T follicular helper cell (primary cell): ENCODE results near the gene FADS6.
"Not testable (repeated sequence)": the region's sequence is repeated elsewhere in the genome, so short reads cannot be mapped to it uniquely, and the experiment has no call there.

Source experiments
- DNase-seq: peaks from one replicate; pipeline ENCODE4 v3.0.0-alpha.2; 2020; ENCODE audit warnings: low read depth

The FADS6 gene

DNA sequence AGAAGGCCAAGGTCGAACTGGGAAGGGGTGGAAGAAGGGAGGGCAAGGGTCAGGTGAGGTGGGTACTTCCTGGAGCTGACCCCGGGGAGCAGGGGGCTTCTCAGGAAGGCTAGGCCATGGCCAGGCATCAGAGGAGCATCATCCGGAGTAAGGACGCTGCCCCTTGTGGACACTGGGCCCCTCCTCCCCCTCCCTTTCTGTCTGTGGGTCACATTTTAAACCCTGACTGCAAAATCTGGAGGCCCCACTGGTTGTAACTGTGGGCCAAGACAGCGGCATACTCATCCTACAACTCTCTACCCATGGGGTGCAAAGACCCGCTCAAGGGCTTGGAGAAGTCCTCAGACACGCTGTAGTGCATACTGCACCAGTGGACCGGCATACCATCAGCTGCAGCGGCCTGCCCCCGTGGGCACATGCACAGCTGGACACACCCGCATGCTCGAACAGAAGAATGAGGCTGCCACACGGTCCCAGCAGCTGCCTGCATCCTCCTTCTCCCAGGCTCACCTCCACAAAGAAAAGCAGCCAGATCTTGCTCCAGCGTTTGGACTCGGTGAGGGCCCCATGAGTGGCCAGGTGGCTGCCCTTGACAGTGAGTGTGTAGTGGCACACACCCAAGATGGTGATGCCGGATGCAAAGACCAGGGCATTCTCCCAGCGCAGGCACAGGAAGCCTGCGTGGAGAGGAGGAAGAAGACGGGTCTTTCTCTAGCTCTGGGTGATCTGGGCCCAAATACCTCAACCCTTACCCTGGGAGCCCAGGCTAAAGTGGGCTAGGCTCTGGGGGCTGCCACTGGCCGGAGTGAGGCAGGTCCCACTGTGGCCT lies 1.2 kb downstream of the FADS6 start:
- DNase-seq: no peak

DNA sequence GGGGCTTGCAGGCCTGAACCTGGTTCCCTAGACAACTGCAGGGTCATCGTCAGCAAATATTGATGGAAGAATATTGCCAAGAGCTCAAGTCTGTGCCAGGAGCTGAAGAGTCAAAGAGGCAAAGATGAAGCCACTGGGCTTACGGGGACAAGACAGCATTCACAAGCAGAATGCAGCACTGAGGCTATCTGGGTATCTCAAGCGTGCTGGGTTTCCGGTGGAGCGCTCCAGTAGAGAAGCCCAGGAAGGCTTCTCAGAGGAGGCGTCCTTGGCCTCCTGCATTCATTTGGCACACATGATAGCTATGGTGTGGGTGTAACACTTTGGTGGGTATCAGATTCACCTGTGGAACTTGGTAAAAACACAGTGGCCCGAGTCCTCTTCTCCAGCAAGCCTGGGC lies 2.9 kb downstream of the FADS6 start:
- no peak for DNase-seq

DNA sequence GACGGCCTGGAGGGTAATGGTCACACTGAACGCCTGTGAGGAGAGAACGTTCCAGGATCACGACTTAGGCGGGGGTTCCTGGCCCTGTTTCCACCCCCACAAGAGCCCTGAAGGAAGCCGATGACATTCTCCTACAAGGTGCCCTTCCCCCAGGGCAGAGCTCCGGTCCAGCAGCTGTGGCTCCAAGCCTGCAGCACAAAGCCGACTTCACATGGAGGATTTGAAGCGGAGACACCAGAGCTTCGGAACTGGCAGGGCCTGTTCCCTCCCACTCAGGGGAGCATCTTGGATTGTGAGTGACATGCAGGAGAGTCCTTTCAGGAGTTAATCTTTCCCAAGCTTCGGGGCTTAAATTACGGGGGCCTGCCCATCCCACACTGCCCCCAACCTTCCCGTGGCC lies 5.0 kb downstream of the FADS6 start:
- DNase-seq: no peak

DNA sequence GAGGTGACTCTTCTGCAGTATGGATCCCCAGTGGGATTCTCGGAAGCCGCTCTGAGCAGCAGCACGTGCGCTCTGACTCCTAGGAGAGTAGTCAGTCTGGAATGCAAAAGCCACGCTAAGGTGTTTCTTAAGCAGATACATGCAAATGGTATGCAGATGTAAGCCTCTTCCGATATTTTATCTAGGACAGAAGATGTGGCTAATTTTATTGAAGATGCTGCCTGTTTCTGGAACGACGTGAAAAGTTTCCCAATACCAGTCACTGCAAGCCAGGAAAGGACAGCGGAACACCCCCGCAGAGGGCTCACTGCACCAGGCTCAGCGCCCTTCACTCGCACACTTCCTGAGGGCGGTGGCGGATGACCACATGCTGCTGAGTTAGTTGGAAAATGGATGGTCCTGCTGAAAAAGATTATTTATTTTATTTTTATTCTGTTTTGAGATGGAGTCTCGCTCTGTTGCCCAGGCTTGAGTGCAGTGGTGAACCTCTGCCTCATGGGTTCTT lies 10.1 kb downstream of the FADS6 start:
- DNase-seq: no peak

DNA sequence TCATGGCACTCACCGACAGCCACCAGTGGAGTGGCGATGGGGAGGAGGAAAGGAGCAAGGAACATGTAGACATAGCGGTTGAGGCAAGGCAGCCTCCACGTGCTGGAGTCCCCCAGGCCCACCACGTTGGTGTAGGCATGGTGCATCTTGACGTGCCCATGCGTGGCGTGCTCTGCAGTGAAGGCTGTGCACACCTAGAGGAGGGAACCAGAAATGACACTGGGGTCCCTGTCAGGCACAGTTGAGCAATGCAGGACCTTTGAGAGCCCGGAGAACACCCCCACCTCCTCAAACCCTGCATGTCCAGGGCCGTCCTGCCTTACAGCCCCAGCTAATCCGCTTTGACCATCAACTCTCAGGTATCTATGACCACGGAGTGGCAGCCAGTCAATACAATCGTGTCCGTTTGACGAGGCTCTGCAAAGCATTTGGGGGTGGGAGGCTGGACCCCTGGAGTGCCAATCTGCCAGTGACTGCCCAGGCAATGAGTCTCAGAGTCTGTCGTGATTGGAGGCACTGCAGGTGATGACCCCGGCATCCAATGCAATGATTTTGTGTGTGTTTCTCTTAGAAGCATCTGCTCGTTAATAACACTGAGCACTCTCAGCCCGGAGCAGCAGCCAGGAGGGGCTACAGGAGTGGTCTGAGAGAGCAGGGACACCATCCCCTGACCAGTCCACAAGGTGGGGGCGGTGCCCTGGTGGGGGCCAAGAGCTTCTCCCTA lies 10.8 kb downstream of the FADS6 start:
- no peak for DNase-seq

DNA sequence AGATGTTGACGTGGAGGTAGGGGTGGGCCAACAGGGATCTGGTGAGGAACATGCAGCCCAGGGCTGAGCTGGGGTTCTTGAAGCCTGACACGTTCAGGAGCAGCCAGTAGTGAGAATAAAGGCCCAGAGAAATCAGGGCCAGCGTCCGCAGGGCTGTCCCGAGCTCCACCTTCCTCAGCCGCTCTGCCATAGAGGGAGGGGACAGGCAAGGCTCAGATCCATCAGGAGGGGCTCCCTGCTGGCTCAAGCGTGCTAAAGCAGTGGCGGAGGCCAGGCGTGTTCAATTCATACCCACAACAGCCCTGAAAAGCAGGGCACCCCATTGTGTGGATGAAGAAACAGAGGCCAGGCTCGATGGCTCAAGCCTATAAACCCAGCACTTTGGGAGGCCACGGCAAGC lies 12.4 kb downstream of the FADS6 start:
- DNase-seq: no peak

DNA sequence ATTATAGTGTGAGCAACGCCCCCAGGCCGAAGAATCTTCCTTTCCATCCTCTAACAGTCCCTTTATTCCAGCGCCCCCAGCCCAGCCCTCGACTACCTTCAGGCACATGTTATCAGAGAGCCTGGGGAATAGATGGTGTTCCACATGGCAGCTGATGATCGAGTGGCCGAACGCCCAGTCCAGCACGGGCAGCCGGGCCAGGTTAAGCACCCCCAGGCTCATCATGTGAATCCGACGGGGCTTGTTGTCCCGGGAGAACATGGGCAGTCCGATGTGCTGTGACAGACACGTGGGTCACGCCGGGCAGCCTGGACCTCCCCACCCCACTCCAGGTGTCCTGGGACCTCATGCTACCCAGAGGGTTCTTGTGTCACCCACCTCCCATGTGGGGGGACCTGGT lies 14.1 kb downstream of the FADS6 start:
- no peak for DNase-seq

DNA sequence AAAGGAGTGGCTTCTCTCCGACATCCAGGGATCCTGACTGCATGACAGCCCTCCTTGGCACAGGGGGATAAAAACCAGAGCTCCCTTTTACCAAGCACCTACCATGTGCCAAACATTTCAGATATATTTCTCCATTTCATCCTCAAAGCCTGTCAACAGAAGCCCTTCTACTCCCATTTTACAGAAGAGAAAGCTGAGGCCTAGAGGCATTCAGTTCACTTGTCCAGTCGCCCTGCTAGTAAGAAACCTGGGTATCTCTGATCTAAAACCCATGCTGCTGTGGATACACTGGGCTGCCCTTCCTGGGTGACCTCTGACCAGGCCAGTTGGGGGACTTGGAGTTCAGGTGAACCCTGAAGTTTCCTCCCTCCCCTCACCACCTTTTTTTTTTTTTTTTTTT lies 14.8 kb downstream of the FADS6 start:
- DNase-seq: no peak

DNA sequence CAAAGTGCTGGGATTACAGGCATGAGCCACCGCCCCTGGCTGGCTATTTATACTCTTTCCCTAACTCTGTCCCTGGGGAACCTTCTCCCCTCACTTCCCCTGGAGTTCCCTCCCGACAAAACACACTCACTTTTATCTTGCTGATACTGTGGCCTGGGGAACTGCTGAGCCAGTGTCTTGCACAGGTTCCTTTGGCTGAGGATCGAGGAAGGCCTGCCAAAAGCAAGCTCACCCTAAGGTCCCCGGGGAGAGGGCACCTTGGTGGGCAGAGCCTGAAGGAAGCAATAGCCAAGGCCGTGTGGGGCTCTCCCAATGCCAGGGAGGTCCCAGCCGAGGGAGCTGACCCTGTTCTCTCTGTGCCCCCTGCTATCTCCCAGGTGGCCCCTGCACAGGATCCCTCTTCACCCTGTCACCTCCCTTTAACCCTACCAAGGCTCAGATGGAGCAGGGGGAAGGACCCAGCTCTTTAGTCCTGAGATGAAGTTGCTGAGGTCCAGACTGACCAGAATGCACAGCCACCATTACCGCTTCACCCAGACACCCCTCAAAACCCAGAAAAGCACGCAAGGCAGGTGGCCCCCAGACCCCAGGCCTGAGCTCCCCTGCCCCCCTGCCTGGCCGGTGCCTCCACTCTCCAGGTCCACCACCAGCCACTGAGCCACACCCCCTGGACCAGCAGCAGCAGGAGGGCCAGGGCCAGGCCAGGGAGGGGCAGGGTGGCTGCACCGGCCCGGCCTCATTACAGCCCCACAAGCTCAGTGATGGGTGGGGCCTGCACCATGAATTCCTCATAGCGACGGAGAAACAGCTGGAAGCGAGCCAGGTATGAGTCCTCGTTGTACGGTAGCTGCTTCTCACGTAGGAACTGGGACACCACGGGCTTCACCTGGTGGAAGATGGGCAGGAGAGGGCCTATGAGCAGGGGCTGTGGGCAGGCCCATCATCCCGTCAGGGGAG lies 15.6 kb downstream of the FADS6 start:
- DNase-seq: no peak

DNA sequence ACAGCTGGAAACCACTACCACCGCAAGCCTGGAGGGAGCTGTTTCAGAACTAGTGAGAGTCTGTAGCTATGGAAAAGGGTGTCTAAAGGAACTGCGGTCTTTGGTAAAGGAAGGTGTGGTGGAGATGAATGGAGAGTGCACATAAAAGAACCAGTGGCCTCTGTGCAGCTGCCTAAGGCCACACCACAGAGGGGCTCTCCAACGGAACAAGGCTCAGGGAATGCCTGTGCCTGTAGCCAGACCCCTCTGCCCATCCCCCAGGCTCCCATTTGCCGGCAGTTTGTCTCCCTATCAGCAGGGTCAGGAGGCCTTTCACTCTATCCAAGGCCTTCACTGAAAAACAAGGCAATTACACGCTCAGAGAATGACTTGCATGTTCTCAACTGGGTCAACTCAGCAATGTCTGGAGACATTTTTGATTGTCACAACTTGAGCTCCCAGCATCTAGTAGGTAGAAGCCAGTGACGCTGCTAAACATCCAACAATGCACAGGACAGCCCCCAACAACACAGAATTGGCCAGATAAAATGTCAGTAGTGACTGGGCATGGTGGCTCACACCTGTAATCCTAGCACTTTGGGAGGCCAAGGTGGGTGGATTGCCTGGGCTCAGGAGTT lies 17.3 kb downstream of the FADS6 start:
- DNase-seq: no peak

DNA sequence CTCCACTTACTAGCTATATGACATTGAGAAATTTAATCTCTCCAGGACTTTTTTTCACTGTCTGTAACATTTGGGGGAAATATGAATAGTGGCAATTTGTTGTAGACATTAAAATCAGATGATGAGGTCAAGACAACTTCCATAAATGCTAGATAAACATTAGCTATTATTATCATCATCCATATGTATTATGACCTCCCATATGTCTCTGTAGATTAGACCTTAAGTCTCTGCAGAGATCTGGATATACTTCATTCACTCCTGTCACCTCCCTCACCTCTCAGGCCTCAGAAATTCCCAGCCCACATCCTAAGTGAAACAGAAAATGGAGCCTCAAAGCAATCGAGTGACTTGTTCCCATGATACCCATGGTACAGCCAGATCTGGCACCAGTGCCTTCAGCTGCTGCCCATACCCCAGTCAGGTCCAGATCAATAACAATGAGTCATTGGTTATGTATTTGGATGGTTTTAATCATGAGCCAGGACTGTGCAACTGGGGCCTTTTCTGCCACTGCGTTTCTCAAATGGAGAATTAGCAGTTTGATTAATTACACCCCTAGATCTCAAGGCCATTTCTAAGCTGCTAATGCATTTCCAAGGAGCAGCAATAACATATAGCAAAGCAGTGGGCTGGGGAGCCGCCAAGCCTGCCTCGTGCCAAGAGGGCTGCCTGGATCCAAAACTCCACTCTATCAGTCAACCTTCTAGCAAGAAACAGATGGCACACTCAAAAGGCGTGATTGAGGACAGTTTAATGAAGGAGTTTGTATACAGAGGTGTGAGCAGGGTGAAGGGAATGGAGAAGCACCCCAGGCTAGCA lies 18.1 kb downstream of the FADS6 start:
- no peak for DNase-seq

DNA sequence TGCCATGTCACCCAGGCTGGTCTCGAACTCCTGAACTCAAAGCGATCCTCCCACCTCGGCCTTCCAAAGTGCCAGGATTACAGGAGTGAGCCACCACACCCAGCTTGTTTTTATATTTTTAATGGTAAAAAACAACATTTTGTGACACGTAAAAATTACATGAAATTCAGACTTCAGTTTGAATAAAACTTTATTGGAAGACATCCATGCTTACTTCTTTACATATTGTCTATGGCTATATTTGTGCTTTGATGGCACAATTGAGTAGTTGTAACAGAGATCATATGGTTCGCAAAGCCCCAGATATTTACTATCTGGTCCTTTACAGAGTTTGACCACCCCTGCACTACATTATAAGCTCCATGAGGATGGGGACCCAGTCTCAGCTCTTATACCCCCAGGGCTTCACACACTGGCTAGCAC lies 18.8 kb downstream of the FADS6 start:
- DNase-seq: no peak

DNA sequence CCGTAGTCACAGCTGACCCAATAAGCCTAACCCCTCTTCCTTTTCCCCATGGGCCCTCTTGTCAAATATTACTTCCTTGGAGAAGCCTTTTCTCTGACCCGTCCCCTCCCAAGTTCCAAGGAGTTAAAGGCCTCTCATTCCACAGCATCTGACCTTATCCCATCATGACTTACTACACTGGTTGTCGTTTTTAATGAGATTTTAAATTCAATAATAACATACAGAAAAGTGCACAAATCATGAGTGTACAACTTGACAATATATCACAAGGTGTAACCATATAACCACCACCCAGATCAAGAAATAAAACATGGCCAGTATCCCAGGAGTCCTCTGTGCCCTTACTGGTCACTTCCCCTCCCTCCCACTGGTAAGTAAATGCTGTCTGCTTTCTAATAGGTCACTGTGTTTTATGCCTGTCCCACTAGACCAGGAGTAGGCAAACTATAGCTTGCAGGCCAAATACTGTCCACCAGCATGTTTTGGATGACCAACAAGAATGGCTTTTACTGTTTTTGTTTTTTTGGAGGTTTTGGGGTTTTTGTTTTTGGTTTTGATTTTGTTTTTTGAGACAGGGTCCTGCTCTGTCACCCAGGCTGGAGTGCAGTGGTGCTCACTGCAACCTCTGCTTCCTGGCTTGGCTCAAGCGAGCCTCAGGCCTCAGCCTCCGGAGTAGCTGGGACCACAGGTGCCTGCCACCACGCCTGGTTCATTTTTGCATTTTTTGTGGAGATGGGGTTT lies 19.4 kb downstream of the FADS6 start:
- no peak for DNase-seq

DNA sequence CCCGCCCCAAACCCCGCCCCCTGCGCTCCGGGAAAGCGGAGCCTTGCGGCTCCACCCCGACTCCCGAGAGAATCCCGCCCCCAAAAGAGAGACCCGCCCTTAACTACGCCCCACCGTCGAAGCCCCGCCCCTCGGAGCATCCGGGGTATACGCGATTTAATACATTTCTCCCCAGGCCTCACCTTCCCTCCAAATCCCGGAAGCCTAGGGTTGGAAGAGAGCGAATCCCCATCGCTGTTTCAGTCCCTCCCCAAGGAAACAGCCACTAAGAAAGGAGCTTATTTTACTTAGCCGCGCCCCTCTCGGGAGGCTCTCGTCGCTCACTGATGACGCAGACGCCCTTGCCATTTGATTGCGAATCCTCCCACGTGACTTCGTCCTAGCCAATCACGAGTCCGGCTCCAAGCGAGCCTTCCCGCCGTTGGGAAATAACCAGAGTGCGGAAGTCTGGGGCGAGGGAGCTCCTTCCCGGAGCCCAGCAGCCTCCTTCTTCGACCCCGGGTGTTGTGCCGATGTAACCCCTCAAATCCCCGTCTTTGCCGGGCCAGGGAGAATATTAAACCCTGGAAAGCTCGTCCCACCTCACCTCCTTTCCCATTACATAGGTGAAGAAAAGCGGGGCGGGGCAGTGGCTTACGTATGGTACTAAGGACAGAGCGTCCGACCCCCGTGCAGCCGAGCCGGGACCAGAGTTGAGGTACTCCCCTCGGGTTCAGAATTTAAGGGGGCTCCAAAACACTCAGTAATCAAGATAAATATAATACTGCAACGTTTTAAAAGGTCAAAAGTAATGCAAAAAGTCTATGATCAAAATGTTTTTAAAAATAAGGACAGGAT lies 20.2 kb downstream of the FADS6 start:
- peak; percentile 99 for DNase-seq

DNA sequence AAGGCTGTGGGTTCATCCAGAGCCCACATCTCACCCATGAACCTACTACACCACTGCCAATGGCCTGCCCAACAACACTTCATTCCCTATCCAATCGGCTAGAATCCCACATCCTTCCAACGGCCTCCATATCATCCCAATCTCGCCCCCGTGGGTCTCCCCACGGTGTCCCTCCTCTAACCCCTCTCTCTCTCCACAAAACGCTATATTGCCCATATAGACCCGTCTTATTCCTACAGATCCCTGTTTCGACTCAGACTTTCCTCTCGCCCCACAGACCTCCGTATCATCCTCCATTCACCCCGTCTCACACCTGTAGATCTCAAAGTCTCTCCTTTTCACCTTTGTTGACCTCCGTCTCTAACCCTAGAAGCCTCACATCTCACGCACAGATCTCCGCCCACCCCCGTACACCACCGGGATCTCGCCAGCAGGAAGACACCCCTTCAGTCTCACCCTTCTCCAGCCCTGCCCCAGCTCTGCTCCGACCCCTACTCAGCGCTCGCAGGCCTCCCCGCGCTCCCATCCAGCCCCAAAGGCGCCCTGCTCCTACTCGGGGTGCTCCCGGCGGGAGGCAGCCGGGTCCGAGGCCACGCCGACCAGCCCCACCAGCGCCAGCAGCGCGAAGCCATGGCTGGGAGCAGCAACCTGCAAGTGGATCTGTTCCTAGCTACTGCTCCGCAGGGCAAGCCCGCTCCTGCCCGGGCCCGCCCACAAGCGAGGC lies 21.0 kb downstream of the FADS6 start, which contains the start of gene FDXR:
TSS of gene FDXR (minus strand) at position 682 of the 724 bp plus-strand sequence. CDS start at position 632, 50 bp downstream.
- DNase-seq: peak; percentile 15

DNA sequence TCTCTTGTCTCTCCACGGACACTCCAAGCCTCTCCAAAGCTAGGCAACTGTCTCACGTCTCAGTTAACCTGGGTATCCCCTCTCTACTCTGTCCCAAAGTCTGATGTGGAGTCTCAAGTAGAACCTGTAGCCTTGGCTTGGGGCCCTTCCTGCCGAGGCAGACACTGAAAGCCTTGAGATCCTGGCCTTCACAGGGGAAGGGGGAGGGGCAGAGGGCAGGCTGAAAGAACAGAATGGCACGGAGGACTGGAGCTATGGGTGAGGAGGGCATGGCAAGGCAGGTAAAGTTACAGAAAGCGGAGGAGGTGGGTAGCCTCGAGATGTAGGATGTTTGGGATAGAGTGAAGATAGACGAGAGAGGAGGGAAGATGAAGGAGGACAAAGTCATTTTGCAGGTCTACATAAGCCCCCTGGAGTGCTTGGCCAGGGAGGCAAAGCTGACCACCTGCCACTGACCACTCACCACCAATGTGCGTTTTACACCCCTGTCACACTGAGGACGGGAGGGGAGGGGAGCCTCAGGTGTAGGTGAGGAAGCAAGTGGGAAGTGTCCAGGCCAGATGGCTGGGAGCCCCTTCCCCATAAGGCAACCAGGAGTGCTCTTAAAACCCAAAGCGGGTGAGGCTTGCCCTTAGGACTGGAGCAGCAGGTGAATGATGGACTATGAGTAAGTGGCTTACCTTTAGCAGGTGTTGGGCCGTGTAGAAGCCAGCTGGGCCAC lies 21.9 kb downstream of the FADS6 start:
- DNase-seq: no peak

DNA sequence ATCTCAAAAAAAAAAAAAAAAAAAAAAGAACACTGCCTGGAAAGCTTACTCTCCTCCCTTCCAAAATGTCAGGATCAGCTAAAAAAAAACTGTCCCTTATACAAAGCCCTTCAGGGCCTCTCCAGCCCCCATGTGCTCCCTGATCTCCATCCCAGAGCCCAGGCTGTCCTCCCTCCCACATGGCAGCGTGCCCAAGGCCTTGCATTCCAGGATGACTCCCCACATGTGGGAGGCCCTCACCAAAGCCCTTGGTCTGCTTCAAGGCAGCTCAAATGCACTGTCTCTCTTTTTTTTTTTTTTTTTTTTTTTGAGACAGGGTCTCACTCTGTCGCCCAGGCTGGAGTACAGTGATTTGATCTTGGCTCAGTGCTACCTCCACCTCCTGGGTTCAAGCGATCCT lies 22.9 kb downstream of the FADS6 start:
- DNase-seq: no peak

DNA sequence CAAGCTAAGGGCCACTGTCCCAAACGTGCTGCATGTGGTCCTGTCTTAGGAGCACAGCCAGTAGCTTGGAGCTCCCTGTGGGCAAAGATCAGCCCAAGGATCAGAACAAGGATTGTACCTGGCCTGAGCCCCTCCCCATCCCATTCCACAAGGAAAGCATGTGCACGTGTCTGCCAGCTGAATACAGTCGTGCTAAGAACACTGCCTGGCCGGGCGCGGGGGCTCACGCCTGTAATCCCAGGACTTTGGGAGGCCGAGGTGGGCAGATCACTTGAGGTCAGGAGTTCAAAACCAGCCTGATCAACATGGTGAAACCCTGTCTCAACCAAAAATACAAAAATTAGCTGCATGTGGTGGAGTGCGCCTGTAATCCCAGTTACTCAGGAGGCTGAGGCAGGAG lies 23.4 kb downstream of the FADS6 start:
- not testable (repeated sequence) for DNase-seq
